Measurements from ENCODE around the gene PHF19.

The PHF19 gene

DNA sequence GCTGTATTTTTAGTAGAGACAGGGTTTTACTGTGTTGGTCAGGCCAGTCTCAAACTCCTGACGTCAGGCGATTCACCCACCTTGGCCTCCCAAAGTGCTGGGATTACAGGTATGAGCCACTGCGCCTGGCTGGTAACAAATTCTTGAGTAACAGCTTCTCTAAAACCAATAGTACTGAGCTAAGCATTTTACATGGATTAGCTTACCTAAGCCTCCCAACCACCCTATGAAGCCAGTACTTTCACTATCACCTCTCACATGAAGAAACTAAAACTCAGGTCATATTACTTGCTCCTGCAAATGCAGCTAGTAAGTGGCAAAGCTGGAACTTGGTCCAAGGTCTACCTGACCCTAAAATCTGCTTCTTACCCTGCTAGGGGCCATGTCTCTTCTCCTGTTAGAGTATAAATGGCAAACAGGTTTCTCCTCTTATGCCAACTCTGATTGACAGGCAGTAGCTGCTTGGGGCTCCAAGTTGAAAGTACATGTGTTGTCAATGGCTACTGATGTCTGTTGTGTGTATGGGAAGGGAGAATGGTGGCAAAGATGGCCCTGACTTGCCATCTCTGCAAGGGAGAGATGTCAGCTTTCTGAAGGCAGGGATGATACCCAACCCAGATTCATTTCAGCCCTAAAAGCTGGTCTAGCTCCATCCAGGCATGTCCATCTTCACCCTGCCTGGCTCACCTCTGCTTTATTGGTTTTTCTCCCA lies 4.0 kb downstream of the PHF19 start:
- DNase-seq: no peak

DNA sequence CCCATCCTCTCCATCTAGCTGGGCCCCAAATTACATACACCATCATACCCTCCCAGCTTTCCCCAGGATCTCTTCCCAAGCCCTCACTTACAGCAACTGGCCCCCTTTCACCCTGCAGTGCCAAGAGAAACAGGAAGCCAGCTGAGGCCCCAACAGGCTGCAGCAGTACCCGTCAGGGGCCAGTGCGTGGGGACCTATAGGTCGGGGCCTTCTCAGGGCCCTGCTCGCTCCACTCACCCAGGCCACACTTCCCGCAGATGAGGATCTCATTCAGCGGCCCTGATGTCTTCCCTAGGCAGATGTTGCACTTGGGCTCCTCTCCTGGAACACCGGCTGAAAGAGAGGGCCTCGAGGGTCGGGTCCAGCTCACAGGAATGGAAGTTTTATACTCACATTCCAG lies 6.8 kb downstream of the PHF19 start:
- DNase-seq: no peak

DNA sequence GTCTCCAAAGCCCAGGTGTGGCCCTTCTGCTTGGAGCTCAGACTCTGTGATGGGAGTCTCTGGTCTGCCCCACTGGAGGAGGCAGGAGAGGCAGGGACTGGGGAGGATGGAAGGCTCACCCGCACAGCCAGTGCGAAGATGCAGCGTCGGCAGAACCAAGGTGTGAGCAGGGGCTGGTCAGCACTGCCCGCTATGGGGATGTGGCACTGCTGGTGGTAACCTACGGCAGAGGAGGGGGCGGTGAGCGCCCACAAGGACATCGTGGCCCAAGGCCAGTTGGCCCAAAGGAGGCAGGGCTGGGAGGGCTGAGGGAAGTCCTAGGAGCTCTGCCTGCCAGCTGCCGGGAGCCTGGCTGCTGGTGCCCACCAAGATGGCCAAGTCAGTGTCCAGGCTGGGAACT lies 7.3 kb downstream of the PHF19 start:
- DNase-seq: no peak

DNA sequence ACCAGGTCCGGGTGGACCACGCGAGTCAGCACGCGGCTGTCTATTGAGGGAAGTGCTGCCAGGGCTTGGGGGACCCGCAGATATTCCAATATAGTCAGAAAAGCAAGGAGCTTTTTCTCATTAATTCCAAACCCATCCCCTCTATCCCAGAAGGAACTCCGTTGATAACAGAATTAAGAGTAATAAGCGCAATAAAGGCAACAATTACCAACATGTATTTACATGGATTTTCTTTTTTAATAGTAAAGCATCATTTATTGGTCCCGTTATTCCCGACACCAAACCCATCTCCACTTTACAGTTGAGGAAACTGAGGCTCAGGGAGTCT lies 7.7 kb downstream of the PHF19 start:
- DNase-seq: no peak

DNA sequence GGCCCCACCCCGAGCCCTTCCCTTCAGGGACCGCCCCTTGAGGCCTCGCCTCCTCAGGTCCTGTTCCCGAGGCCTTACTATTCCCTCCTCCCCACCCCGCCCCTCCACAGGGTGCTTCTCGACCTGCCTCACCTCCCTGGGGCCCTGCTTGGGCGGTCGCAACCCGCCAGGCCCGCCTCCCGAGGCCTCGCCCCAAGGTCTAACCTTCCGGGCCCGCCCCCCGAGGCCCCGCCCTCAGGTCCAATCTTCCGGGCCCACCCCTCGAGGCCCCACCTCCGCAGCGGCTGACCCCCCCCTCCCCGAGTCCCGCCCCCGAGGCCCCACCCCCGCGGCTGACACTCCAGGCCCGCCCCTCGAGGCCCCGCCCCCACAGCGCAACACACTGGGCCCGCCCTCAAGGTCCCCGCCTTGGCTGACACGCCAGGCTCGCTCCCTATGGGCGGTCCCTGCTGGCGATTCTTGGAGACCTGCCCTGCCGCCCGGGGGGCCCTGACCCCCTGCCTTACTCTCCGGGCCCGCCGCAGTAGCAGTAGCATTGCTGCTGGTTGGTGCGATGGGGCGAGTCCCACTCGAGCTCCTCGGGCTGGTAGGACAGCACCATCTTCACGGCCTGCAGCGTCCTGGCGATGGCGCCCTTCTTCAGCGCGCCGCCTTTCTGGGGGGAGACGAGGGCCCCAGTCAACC lies 8.2 kb downstream of the PHF19 start:
- peak; percentile 90 to 99 (median 97) for DNase-seq

DNA sequence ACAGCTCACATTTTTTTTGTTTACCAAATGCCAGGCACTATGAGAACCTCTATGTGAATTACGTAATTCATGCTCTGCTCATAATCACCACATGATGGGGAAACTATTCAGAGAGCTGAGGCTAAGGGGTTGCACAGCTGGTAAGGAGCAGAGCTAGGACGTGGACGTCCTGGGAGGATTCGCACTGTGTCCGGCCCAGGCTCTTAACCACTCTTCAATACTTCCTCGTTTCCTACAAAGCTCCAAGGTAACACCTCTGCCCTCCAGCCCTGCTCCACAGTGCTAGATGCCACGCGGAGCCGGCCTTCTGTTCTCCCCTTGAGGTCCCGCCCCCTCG lies 8.7 kb downstream of the PHF19 start:
- DNase-seq: no peak

DNA sequence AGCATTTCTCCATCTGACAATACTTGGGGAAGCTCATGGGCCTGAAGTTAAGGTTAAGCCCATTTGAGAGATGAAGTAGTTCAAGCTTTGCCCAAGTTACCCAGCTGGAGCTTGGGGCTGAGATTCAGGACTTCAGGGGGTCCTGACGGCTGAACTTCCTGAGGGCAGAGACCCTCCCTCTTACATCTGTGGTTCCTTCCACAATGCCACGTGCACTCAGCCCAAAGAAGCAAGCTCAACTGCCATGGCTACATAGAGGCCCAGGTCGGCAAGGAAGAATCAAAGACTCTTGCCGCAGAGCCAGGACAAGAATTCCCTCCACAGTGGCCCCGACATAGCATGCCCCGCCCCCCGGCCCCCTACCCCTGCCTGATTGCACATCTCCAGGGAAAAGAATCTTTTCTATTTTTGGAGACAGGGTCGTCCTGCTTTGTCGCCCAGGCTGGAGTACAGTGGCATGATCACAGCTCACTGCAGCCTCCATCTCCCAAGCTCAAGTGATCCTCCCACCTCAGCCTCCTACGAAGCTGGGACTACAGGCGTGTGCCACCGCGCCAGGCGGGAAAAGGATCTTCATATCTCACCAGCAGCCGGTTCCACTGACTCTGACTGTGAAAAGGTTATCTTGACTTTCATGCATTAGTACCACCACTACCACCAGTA lies 9.2 kb downstream of the PHF19 start:
- DNase-seq: no peak

DNA sequence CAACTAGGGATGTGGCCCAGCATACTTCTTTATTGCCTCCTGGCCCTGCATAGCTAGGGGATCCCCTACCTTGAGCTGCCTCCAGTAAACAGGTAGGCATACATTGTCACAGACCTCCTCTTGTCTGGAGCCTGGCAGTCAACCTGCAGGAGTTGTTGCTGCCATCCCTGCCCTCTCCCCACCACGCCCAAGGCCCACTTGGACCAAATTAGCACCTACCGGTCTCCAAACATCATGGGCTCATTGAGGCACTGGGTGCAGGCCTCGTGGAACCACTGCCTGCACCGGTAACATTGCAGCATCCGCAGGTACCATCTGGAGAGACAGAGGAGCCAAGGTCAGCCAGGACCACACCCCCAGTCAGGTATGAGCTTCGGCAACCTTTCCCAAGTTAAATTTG lies 10.3 kb downstream of the PHF19 start:
- DNase-seq: no peak

DNA sequence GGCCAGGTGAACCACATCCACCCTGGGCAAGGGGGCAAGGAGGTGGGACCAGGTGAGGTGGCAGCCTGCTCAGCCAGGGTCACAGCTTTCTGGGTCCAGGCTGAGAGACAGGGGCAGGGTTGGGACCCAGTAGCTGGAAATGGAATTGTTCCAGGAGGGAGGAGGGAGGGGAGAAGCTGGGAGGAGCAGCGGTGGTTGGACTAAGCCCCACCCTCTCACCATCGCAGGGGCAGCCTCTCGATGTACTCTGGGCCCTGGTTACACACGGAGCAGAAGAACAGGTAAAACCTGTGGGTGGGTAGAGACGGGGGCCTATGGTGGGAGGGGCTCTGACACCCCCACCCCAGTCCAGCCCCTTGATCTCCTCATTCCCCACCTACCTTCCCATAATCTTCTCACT lies 11.2 kb downstream of the PHF19 start:
- DNase-seq: no peak

DNA sequence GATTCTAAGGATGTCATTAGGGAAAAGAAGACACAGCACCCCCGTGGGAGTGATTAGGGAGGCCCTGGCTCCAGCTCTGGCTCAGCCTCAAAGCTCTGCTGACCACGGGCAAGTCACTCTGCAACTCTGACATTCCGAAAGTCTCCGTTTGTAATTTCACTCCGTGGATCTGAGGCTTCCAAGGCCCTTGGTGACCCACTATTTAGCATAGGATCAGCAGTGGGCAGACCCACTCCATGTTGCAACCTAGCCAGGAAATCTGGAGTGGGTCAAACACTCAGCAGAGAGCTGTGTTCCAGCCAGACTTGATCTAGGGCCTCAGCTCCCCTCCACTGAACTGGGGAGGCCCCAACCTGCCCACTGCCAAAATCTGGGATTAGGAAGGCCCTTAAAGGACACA lies 11.8 kb downstream of the PHF19 start:
- DNase-seq: no peak

DNA sequence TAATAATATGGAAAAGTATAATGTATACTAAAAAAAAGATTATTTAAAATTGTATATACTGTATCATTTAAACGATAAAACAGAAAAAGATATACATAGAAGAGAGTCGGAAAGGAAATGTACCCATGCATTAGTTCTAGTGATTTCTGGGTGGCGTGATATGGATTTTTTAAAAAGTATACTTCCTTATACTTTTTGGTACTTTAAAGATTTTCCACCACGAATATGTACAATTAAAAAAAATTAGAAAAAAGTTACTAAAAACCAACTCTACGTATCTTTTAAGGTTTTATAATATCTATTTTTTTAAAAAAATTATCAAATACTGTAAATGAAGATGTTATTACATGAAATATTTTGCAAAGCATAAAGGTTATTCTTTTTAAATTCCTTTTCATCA lies 12.3 kb downstream of the PHF19 start:
- DNase-seq: no peak

DNA sequence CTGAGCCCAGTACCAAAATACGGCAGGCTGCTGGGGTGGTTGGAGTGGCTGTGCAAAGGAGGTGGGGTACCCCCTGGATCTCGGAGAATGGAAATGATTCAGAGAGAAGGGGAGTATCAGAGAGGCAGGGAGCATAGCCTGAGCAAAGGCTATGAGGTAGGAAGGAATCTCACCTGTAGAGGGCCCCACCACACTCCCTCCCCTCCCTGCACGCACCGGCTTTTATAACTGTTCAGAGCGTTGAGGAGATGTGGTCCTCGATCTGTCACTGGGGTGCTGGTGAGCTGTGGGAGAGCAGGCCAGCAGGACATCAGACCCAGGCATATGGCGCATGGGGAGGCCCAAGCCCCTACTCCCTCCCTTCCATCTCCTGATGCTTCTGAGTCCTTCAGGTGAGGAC lies 13.2 kb downstream of the PHF19 start:
- no peak for DNase-seq

DNA sequence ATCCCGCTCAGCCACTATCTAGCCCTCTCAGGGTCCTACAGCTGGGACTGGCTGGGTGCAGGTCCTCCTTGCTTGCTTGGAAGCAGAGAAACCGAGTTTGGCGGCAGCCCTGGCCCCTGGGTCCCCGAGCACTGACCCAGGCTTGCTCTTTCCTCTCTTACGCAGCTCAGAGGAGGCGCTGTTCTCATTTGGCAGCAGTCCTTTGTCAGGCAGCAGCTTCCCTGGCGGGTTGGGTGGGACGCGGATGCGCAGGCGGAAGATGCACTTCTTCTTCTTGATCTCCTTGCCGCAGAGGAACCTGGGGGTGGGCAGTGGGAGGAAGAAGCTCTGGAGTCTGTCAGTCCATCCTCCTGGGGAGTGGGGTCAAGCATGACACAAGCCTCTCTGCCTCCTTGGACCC lies 14.5 kb downstream of the PHF19 start:
- DNase-seq: no peak

DNA sequence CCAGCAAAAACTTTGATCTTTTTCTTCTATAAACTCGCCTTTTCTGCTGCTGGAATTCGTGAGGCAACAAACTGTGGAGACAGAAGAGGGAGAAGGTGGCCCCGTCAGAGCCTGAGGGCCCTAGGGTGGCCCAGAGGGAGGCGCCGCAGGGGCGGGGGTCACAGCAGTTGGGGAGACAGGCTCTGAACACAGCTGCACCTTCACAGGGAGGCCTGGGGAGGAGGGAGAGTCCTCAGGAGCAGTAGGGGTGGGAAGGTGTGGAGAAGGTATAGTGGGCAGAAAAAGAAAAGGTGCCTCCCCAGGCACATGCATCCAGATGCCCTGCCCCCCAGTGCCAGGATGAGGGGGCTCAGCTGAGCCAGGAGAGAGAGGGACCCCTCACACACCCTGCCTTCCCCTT lies 15.1 kb downstream of the PHF19 start:
- no peak for DNase-seq

DNA sequence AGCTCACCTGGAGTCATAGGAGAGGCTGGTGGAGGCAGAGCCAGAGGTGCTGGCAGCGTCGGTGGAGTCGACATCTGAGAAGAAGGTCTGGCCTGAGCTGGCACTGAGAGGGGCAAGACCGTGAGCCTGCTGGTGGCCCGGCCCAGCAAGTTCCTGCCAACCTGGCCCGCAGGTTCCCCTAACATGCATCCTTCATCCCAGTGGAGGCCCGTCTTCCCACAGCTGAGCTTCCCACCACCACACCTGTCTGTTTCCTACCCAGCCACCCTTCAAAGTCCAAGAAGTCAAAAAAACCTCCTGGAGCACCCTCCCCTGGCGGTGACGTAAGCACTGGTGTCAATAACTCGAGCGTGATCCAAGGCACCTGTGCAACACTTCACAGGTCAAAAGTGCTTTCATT lies 16.9 kb downstream of the PHF19 start:
- no peak for DNase-seq

DNA sequence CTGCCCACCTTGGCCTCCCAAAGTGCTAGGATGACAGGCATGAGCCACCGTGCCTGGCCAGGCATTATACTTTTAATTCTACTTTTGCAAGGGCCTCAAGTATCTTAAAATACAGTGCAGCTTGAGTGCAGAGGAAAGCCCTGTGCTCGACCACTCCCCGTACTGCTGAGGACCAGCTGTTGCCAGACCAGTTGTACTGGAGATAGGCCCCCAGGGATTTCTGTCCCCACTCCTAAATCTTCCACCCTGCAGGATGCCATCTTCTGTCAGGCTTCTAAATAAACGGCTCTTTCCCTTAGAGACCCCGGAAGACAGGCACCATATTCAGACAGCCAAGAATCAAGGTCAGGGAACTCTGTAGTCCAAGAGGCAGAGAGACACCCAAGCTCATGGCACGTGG lies 17.6 kb downstream of the PHF19 start:
- no peak for DNase-seq

DNA sequence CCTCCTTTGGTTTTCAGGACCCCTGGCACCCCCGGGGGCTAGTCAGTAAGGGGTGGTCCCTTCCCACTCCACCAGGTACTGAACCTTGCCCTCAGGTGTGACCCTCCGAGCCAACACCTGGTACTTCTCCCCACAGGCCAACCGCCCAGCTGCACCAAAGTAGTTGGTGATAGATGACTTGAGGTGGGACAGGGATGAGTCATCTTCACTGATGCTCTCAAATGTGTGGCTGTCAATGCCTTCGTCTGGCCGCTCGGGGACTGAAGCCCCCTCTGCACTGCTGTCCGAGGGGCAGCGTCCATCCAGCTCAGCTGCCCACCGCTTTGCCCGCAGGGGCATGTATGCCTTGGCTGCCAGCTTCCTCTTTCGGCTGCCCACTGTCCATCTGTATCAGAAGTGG lies 19.1 kb downstream of the PHF19 start:
- DNase-seq: no peak

DNA sequence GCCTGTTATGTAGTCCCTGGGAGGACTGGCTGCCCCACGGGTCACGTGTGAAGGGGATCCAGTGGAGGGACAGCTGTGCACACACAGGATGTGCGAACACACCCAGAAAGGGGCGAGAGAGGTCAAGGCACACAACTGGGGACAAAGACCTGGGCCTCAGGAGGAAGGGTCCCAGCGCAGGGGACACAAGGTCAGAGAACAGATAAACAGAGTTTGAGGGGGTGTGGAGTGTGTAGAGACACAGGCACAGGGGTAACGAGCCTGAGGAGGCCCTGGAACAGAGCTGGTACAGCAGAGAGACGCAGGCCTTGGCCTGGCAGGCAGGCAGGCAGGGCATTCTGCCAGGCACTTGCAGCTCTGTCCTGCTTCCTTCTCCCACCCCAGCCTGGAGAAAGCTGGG lies 19.5 kb downstream of the PHF19 start:
- DNase-seq: no peak

DNA sequence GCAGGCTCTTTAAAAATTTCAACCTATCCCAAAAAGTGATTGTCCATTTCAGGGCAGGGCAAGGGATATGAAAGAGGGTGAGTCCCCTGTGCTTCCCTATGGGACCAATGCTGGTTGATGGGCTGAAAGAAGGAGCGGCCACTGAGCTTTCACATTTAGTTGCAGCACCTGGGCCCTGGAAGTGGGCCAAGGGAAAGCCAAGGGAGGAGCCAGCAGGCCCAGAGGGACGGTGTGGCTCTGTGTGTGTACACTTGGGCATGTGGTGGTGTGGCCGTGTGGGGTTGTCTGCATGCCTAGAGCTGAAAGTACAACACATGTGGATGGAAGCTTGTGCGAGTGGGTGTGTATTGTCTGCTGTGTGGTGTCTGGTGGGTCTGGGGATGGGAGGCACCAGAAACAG lies 20.3 kb downstream of the PHF19 start:
- no peak for DNase-seq

DNA sequence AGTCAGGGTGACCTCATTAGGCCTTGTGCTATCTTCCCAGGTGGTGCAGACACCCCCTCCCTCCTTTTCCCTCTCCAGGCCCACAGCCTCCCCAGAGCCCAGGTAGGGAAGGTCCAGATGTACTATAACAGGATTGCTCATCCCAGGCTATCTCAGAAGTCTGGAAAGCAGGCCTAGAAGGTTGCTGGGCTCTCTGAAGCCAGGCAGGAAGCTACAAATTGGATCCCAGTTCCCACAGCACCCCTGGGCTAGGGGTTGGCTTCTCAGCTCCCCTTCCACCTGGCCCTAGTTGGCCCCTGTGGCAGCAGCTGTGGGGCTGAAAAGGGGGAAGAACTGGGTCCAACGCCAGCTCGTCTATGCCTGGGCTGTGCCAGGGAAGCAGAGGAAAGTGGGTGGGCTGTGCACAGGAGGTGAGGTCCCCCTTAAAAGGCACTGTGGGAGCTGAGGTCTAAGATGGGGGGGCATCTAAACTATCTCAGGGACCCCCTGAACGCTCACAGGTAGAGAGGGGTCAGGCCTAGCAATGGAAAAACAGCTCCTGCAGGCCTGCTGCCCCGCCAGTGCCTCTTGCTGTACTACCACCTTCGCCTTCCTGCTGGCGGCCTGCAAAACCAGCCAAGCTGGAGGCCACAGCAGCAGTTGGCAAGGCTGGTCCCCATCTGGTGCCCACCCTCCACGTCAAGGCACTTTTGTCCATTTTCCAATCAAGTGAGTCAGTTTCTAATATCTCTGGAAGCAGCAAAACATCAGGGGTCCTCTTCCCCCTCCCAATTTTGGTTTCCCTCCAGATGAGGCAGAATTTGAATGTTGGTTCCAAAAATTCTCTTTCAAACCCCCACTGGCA lies 20.9 kb downstream of the PHF19 start:
- DNase-seq: no peak

DNA sequence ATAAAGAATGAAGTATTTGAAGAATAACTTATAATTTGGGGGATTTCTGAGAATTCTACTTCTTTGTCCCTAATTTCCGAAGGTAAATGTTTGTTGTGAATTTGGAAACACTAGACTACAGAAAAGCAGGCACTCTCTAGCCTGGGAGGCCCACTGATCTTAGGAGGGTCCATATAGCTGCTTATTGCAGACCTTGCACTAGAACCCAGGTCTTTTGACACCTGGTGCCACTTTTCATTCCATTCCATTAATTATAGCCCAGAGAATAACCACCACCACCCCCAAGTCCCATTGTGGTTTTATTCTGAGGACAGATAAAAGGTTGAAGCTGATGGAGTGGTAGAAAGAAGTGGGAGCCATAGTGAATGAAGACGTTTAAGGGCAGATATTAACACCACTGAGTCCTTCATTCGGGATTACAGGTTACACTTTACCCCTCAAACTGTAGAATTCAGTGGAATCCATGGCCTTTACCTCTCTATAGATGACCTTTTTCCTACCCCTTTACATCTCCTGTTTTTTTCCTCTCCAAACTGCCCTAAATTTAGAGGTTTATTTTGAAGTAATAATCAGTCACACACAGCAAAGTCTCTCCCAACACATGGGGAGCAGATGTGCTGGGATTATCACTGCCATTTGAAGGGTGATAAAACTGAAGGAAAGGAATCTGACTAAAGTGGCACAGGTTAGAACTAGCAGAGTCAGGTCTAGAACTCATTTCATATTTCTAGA lies 22.2 kb downstream of the PHF19 start:
- no peak for DNase-seq

DNA sequence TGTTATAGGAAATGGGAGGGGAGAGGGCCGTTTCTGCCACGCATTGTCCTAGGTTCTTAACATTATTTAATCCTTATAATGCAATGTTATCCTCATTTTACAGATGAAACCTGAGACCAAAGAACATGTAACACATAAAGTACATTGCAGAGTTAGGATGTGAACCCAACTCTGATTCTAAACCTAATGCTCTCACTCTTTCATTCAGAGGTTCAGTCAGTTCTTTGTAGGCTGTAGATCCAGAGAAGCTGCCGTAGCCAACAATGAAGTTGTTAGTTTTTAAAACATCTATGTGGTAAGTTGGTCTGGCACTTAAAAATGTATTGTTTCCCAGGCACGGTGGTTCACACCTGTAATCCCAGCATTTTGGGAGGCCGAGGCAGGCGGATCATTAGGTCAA lies 23.8 kb downstream of the PHF19 start:
- DNase-seq: no peak

Measured in activated naive CD4-positive, alpha-beta T cell (primary cell).